ENCODE data around the gene PLD3.

DNA sequence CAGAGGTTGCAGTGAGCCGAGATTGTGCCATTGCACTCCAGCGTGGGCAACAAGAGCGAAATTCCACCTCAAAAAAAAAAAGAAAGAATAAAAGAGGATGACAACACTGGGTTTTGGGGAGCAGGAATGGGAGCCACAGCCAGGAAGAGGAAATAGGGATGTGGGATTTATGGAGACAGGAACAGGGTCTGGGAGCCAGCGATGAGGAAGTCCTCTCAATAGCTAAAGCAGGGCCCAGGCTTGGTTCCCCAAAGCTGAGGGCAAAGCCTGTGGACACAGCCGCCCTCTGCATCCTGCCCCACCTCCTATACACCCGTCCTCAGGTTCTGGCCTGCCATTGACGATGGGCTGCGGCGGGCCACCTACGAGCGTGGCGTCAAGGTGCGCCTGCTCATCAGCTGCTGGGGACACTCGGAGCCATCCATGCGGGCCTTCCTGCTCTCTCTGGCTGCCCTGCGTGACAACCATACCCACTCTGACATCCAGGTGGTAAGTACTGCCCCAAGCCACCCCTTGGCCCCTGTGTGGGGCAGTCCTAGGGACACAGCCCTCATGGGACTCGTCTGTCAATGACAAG lies 27.9 kb downstream of the PLD3 start:
- TF ChIP-seq CTCF (IDR thresholded peaks at IDR 0.05; ENCODE audit: low read depth, low read length, poor library complexity, severe bottlenecking): no peak
- TF ChIP-seq EZH2phosphoT487 (IDR thresholded peaks at IDR 0.05; ENCODE audit: borderline replicate concordance, low read length): no peak
